A549 (cell line): ENCODE results near the gene TXNDC9.

Experiments
- EP300 ChIP-seq, 2 experiments: fragments of >200 bp; sonication (Bioruptor Twin); formaldehyde crosslinking; IDR thresholded peaks; 2 replicates in 1 of 2; 3 replicates in 1 of 2; pipeline ENCODE4 v1.6.1; 2016 to 2017
- ESRRA ChIP-seq: fragments of 150-350 bp; IDR thresholded peaks from 2 replicates; pipeline ENCODE4 v1.6.1; 2014; ENCODE audit warnings: mild to moderate bottlenecking, low read length, borderline replicate concordance
- MYC ChIP-seq: IDR thresholded peaks from 2 replicates; pipeline ENCODE4 v1.6.1; 2012; ENCODE audit warnings: mild to moderate bottlenecking, inconsistent platforms, low read length, improper control_type of control experiment, borderline replicate concordance
- RCOR1 ChIP-seq: fragments of 150-350 bp; IDR thresholded peaks from 2 replicates; pipeline ENCODE4 v1.6.1; 2014; ENCODE audit warnings: antibody characterized with exemption, low read length, low read depth
- RNF2 ChIP-seq: fragments of 200-600 bp; sonication (generic); IDR thresholded peaks from 2 replicates; pipeline ENCODE4 v1.6.1; 2016; ENCODE audit warnings: low read depth, mild to moderate bottlenecking, antibody characterized with exemption, moderate library complexity, borderline replicate concordance
- TF ChIP-seq, protein P1 (sequence below): fragments of >200 bp; sonication (Bioruptor Twin); formaldehyde crosslinking; IDR thresholded peaks from 3 replicates; pipeline ENCODE4 v1.5.1; 2016
- TF ChIP-seq, protein P2 (sequence below): fragments of 150-350 bp; IDR thresholded peaks from 2 replicates; pipeline ENCODE4 v1.6.1; 2014; ENCODE audit warnings: low read depth, mild to moderate bottlenecking, low read length

DNA sequence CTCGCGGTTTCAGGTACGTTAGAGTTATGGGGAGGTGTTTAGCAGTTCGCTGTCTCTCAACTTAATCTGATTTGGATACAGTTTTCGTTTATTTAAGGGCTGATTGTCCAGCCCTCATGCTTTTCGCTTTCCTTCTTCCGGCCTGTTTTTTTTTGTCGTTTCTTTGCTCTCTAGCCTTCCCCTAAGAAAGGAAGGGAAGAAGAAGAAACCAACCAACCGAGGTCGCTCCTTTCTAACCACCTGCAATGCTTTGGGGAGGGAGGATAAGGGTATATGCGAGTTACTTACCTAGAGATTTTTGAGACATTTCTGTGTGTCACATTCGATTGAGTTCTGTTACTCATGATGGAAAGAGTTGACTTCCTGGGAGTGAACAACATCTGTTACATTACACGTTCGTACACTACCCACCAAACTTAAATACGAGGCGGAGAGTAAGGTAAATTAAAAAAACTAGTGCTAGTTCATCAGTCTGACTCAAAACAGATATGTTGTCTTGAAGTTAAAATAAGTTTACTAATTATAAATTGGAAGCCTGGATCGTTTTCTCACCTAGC lies 2.0 kb upstream of the TXNDC9 start:
- TF ChIP-seq, protein P1, sequence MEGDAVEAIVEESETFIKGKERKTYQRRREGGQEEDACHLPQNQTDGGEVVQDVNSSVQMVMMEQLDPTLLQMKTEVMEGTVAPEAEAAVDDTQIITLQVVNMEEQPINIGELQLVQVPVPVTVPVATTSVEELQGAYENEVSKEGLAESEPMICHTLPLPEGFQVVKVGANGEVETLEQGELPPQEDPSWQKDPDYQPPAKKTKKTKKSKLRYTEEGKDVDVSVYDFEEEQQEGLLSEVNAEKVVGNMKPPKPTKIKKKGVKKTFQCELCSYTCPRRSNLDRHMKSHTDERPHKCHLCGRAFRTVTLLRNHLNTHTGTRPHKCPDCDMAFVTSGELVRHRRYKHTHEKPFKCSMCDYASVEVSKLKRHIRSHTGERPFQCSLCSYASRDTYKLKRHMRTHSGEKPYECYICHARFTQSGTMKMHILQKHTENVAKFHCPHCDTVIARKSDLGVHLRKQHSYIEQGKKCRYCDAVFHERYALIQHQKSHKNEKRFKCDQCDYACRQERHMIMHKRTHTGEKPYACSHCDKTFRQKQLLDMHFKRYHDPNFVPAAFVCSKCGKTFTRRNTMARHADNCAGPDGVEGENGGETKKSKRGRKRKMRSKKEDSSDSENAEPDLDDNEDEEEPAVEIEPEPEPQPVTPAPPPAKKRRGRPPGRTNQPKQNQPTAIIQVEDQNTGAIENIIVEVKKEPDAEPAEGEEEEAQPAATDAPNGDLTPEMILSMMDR = no peak
- TF ChIP-seq ESRRA = no peak
- no peak for TF ChIP-seq MYC
- TF ChIP-seq RNF2 = no peak
- no peak for TF ChIP-seq EP300 (IDR thresholded peaks at IDR 0.05)
- TF ChIP-seq RCOR1 = no peak
- TF ChIP-seq, protein P2, sequence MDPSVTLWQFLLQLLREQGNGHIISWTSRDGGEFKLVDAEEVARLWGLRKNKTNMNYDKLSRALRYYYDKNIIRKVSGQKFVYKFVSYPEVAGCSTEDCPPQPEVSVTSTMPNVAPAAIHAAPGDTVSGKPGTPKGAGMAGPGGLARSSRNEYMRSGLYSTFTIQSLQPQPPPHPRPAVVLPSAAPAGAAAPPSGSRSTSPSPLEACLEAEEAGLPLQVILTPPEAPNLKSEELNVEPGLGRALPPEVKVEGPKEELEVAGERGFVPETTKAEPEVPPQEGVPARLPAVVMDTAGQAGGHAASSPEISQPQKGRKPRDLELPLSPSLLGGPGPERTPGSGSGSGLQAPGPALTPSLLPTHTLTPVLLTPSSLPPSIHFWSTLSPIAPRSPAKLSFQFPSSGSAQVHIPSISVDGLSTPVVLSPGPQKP = no peak
